Mesenchymal stem cell (in vitro differentiated cells and primary cell): ENCODE data around the gene DDX55.
"Not testable (repeated sequence)": the region's sequence is repeated elsewhere in the genome, so short reads cannot be mapped to it uniquely, and the experiment has no call there.

Experiments used
- DNase-seq: peaks from one replicate; pipeline ENCODE4 v3.0.0-alpha.2; 2013
- H2AFZ ChIP-seq: one replicate; pipeline ENCODE4 v1.6.1; 2013; ENCODE audit warnings: low read depth, mild to moderate bottlenecking, control low read depth, inconsistent platforms, low read length, moderate library complexity
- H2AK5ac ChIP-seq: 2 replicates; pipeline ENCODE4 v1.6.1; 2013; ENCODE audit warnings: low read length, moderate library complexity, mild to moderate bottlenecking, inconsistent platforms; ENCODE audit not compliant: severe bottlenecking
- H2BK120ac ChIP-seq: one replicate; pipeline ENCODE4 v1.6.1; 2013; ENCODE audit warnings: low read depth, mild to moderate bottlenecking, inconsistent platforms, low read length, moderate library complexity
- H2BK12ac ChIP-seq, 2 experiments: one replicate each; pipeline ENCODE4 v1.6.1; 2013; ENCODE audit warnings: inconsistent platforms in 2 of 2, low read length in 2 of 2, mild to moderate bottlenecking in 2 of 2, moderate library complexity in 2 of 2, control low read depth in 1 of 2
- H2BK15ac ChIP-seq: one replicate; pipeline ENCODE4 v1.6.1; 2013; ENCODE audit warnings: mild to moderate bottlenecking, low read depth, inconsistent platforms; ENCODE audit not compliant: poor library complexity, severe bottlenecking
- H2BK5ac ChIP-seq: 2 replicates; pipeline ENCODE4 v1.6.1; 2013; ENCODE audit warnings: low read depth, mild to moderate bottlenecking, low read length, control low read depth, inconsistent platforms; ENCODE audit not compliant: poor library complexity, severe bottlenecking
- H3K14ac ChIP-seq, 2 experiments: one replicate each; pipeline ENCODE4 v1.6.1; 2013; ENCODE audit warnings: inconsistent platforms in 2 of 2, low read length in 2 of 2, control low read depth in 1 of 2, mild to moderate bottlenecking in 1 of 2, moderate library complexity in 1 of 2
- H3K18ac ChIP-seq, 2 experiments: one replicate each; pipeline ENCODE4 v1.6.1; 2013; ENCODE audit warnings: inconsistent platforms in 2 of 2, low read length in 2 of 2, control low read depth in 1 of 2, low read depth in 1 of 2, mild to moderate bottlenecking in 1 of 2
- H3K23ac ChIP-seq, 2 experiments: one replicate each; pipeline ENCODE4 v1.6.1; 2013; ENCODE audit warnings: inconsistent platforms in 2 of 2, low read length in 2 of 2, mild to moderate bottlenecking in 2 of 2, moderate library complexity in 2 of 2, control low read depth in 1 of 2
- H3K27ac ChIP-seq: 2 replicates; pipeline ENCODE4 v1.5.1; 2013; ENCODE audit warnings: mild to moderate bottlenecking, moderate library complexity, low read length, control low read depth, inconsistent platforms; ENCODE audit not compliant: poor library complexity, severe bottlenecking
- H3K27me3 ChIP-seq, 2 experiments: 2 replicates each; pipeline versions ENCODE4 v1.6.1 to v1.7.0; 2013; ENCODE audit warnings: low read length in 2 of 2, mild to moderate bottlenecking in 2 of 2, moderate library complexity in 2 of 2, control low read depth in 1 of 2, inconsistent platforms in 1 of 2; ENCODE audit not compliant: control insufficient read depth in 1 of 2, insufficient read depth in 1 of 2
- H3K36me3 ChIP-seq, 2 experiments: 2 replicates each; pipeline versions ENCODE4 v1.6.1 to v1.7.0; 2013; ENCODE audit warnings: low read length in 2 of 2, control low read depth in 1 of 2, inconsistent platforms in 1 of 2, low read depth in 1 of 2, mild to moderate bottlenecking in 1 of 2; ENCODE audit not compliant: insufficient read depth in 2 of 2, control insufficient read depth in 1 of 2
- H3K4ac ChIP-seq, 2 experiments: one replicate each; pipeline ENCODE4 v1.6.1; 2013; ENCODE audit warnings: inconsistent platforms in 2 of 2, low read length in 2 of 2, mild to moderate bottlenecking in 2 of 2, moderate library complexity in 2 of 2, control low read depth in 1 of 2, low read depth in 1 of 2
- H3K4me1 ChIP-seq: 2 replicates; pipeline ENCODE4 v1.6.1; 2013; ENCODE audit warnings: low read depth, low read length, control low read depth; ENCODE audit not compliant: control insufficient read depth, insufficient read depth
- H3K4me2 ChIP-seq: 2 replicates; pipeline ENCODE4 v1.6.1; 2013; ENCODE audit warnings: low read length, mild to moderate bottlenecking, inconsistent platforms; ENCODE audit not compliant: poor library complexity, severe bottlenecking
- H3K4me3 ChIP-seq, 2 experiments: 2 replicates each; pipeline versions ENCODE4 v1.5.1 to v1.7.0; 2013; ENCODE audit warnings: low read length in 2 of 2, mild to moderate bottlenecking in 2 of 2, control low read depth in 1 of 2, low read depth in 1 of 2; ENCODE audit not compliant: insufficient read depth in 1 of 2
- H3K79me1 ChIP-seq: replicated peaks from 2 replicates; pipeline ENCODE4 v1.6.1; 2013; ENCODE audit warnings: mild to moderate bottlenecking, control low read depth, low read length, inconsistent platforms; ENCODE audit not compliant: poor library complexity, severe bottlenecking
- H3K9ac ChIP-seq: 2 replicates; pipeline ENCODE4 v1.7.0; 2013; ENCODE audit warnings: mild to moderate bottlenecking, low read length, moderate library complexity
- H3K9me3 ChIP-seq: 2 replicates; pipeline ENCODE4 v1.7.0; 2013; ENCODE audit warnings: mild to moderate bottlenecking, low read length; ENCODE audit not compliant: control insufficient read depth
- H4K8ac ChIP-seq: one replicate; pipeline ENCODE4 v1.6.1; 2013; ENCODE audit warnings: inconsistent platforms, mild to moderate bottlenecking, low read length, moderate library complexity
- H4K91ac ChIP-seq: one replicate; pipeline ENCODE4 v1.6.1; 2013; ENCODE audit warnings: mild to moderate bottlenecking, low read length, inconsistent platforms
- WGBS: methylation state at CpG from one replicate; pipeline ENCODE4 v1.1.7; 2013; ENCODE audit warnings: mixed read lengths; 5-methylcytosine and 5-hydroxymethylcytosine counted together

DDX55 gene

DNA sequence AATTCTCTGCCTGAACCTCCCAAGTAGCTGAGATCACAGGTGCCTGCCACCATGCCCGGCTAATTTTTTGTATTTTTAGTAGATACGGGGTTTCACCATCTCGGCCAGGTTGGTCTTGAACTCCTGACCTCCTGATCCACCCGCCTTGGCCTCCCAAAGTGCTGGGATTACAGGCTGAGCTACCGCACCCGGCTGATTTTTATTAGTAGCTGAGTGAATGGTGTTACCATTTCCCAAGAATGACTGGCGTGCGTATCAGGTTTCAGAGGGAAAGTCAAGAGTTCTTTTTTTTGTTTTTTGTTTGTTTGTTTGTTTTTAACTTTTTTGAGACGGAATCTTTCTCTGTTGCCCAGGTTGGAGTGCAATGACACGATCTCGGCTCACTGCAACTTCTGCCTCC lies 1.6 kb downstream of the DDX55 start:
- not testable (repeated sequence) for H3K18ac ChIP-seq, H3K23ac ChIP-seq, DNase-seq

GRCh38 chr12:123607756-123608155 lies 5.9 kb downstream of the DDX55 start:
- Histone ChIP-seq H3K4me3 (no peak overlapping the region), H2AK5ac (no peak overlapping the region)
- 87% methylated on average over 4 of the region's 4 CpGs for WGBS

More for the DNA sequence above, 1.6 kb downstream of the DDX55 start:
- not testable (repeated sequence) for H3K9me3 ChIP-seq, H2BK12ac ChIP-seq, H4K91ac ChIP-seq, H2BK5ac ChIP-seq, H2BK15ac ChIP-seq, H3K9ac ChIP-seq, H4K8ac ChIP-seq, H2AFZ ChIP-seq, H3K14ac ChIP-seq, H3K4ac ChIP-seq, H3K4me2 ChIP-seq, H2BK120ac ChIP-seq, H3K27me3 ChIP-seq, H2AK5ac ChIP-seq, H3K27ac ChIP-seq
- 92% methylated on average over 11 of the region's 11 CpGs for WGBS
- Histone ChIP-seq H3K79me1 (peaks cover 40% of the 10 kb centered on the region), H3K36me3 (peaks cover 36 to 52% of the 10 kb centered on the region in 2 experiments), H3K4me1 (peaks cover 11% of the 10 kb centered on the region), H3K4me3 (peak overlapping the region in 1 of 2 experiments; percentile 46)

DNA sequence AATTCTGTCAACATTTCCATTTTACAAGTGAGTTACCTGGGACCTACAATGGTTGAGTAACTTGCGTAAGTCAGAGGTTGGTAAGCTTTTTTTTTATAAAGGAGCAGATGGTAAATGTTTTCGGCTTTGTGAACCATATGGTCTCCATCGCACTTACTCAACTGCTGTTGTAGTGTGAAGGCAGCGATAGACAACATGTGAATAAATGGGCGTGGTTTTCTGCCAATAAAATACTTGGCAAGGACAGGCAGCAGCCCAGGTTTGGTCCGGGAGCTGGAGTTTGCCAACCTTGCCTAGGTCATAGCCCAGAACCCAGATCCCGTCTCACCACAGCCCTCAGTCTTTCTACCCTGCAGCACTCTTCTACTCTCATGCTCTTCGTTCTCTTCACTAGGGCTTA lies 6.3 kb downstream of the DDX55 start:
- peaks cover 47% of the 10 kb centered on the region for H3K79me1 ChIP-seq
- no peak for DNase-seq
- no peak overlapping the region for H2BK12ac ChIP-seq
- H2AFZ ChIP-seq = no peak overlapping the region
- no peak overlapping the region for H3K4me2 ChIP-seq
- H3K14ac ChIP-seq = no peak overlapping the region
- H4K91ac ChIP-seq = no peak overlapping the region
- no peak overlapping the region for H3K4ac ChIP-seq
- H3K4me3 ChIP-seq = no peak overlapping the region
- no peaks in the 10 kb centered on the region for H3K27me3 ChIP-seq
- H3K4me1 ChIP-seq = peaks cover 7% of the 10 kb centered on the region
- no peak overlapping the region for H2BK5ac ChIP-seq
- H3K9ac ChIP-seq = no peak overlapping the region
- H3K36me3 ChIP-seq = peaks cover 58 to 83% of the 10 kb centered on the region in 2 experiments
- H3K23ac ChIP-seq = no peak overlapping the region
- no peak overlapping the region for H2AK5ac ChIP-seq
- no peak overlapping the region for H3K27ac ChIP-seq
- H2BK120ac ChIP-seq = no peak overlapping the region
- no peak overlapping the region for H3K18ac ChIP-seq
- H2BK15ac ChIP-seq = no peak overlapping the region
- WGBS = 98% methylated on average over 6 of the region's 8 CpGs
- no peaks in the 10 kb centered on the region for H3K9me3 ChIP-seq
- H4K8ac ChIP-seq = no peak overlapping the region

More at GRCh38 chr12:123607756-123608155, 5.9 kb downstream of the DDX55 start:
- no peak for DNase-seq
- Histone ChIP-seq H2BK12ac (no peak overlapping the region), H3K18ac (no peak overlapping the region), H2BK15ac (no peak overlapping the region), H4K8ac (no peak overlapping the region), H3K4me1 (peaks cover 8% of the 10 kb centered on the region), H3K27ac (no peak overlapping the region), H2AFZ (no peak overlapping the region), H3K14ac (no peak overlapping the region), H2BK120ac (no peak overlapping the region), H4K91ac (no peak overlapping the region), H3K4me2 (no peak overlapping the region), H3K23ac (no peak overlapping the region), H3K79me1 (peaks cover 45% of the 10 kb centered on the region), H3K9ac (no peak overlapping the region), H3K4ac (no peak overlapping the region), H2BK5ac (no peak overlapping the region), H3K36me3 (peaks cover 56 to 79% of the 10 kb centered on the region in 2 experiments), H3K27me3 (no peaks in the 10 kb centered on the region), H3K9me3 (no peaks in the 10 kb centered on the region)

DNA sequence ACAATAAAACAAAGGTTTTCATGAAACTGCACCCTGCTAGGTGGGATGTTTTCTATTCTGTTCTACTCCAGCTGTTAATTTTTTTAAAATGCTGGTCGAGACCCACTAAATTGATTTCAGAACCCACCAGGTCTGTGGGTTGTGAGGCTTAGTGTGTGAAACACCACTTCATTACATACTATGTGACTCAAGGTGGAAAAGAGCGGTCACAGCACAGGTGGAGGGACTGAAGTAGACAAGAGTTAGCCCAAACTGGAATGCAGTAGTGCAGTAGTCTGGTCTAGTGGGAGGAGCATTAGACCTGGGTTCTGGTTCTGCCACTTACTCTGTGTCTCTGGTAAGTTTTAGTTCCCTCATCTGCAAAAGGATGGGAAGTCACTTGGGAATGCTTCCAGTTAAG lies 12.2 kb downstream of the DDX55 start:
- 100% methylated on average over 2 of the region's 2 CpGs for whole genome bisulfite sequencing
- no peaks in the 10 kb centered on the region for H3K9me3 ChIP-seq

More for the DNA sequence above, 12.2 kb downstream of the DDX55 start:
- Histone ChIP-seq H4K8ac (no peak overlapping the region), H3K9ac (peak overlapping the region; percentile 47), H3K4ac (no peak overlapping the region), H3K23ac (no peak overlapping the region), H3K79me1 (peaks cover 24% of the 10 kb centered on the region), H2AK5ac (no peak overlapping the region), H3K27ac (no peak overlapping the region), H4K91ac (no peak overlapping the region), H3K14ac (no peak overlapping the region), H3K4me3 (no peak overlapping the region), H2BK120ac (no peak overlapping the region), H2AFZ (no peak overlapping the region), H3K4me1 (no peaks in the 10 kb centered on the region), H3K27me3 (no peaks in the 10 kb centered on the region), H3K4me2 (no peak overlapping the region), H2BK12ac (no peak overlapping the region), H3K18ac (no peak overlapping the region), H3K36me3 (peaks cover 55 to 89% of the 10 kb centered on the region in 2 experiments), H2BK15ac (no peak overlapping the region), H2BK5ac (no peak overlapping the region)
- DNase-seq = no peak
